CD8-positive, alpha-beta memory T cell (primary cell): Measurements from ENCODE around the gene ZGPAT. TPM values are rescaled to one million over a fixed set of nuclear protein-coding genes. Genes with fewer than 3 reads are reported as not detected.

Source experiments
- CTCF ChIA-PET: fragments of 350-600 bp; sonication (Branson Sonifier 250); formaldehyde crosslinking; loops from one replicate; lab custom pipeline; 2021; ENCODE audit warnings: antibody characterized with exemption; lab: Charles Lee
- POLR2A ChIA-PET: fragments of 350-600 bp; sonication (Branson Sonifier 250); formaldehyde crosslinking; loops from one replicate; lab custom pipeline; 2021; ENCODE audit warnings: antibody characterized with exemption; lab: Charles Lee
- DNase-seq, 5 donors: peaks; one replicate each; pipeline versions ENCODE4 v3.0.0 to v3.0.0-alpha.2; 2020 to 2022; ENCODE audit warnings: mixed read lengths in 1 of 5
- H3K27ac ChIP-seq: one replicate; pipeline ENCODE4 v1.7.0; 2013; ENCODE audit warnings: low read depth, mild to moderate bottlenecking, low read length, moderate library complexity
- H3K27me3 ChIP-seq: 2 replicates; pipeline ENCODE4 v1.7.0; 2013; ENCODE audit warnings: low read length, mild to moderate bottlenecking; ENCODE audit not compliant: insufficient read depth, poor library complexity, severe bottlenecking
- H3K36me3 ChIP-seq: 2 replicates; pipeline ENCODE4 v1.7.0; 2013; ENCODE audit warnings: mild to moderate bottlenecking, low read length, moderate library complexity; ENCODE audit not compliant: insufficient read depth
- H3K4me1 ChIP-seq: 2 replicates; pipeline ENCODE4 v1.7.0; 2013; ENCODE audit warnings: mild to moderate bottlenecking, low read length, moderate library complexity; ENCODE audit not compliant: insufficient read depth
- H3K4me3 ChIP-seq: 2 replicates; pipeline ENCODE4 v1.7.0; 2013; ENCODE audit warnings: mild to moderate bottlenecking, low read length
- H3K9me3 ChIP-seq: 2 replicates; pipeline ENCODE4 v1.7.0; 2013; ENCODE audit warnings: mild to moderate bottlenecking, low read length
- H3K27ac Mint-ChIP-seq, 8 donors: one replicate each; pipeline ENCODE4 v1.8.0; 2020 to 2021; ENCODE audit warnings: mixed read lengths in 8 of 8, mild to moderate bottlenecking in 6 of 8, inconsistent platforms in 3 of 8, moderate library complexity in 3 of 8
- H3K27me3 Mint-ChIP-seq, 2 donors: one replicate each; pipeline ENCODE4 v1.8.0; 2020 to 2021; ENCODE audit warnings: mixed read lengths in 2 of 2, mild to moderate bottlenecking in 1 of 2, moderate library complexity in 1 of 2
- H3K36me3 Mint-ChIP-seq, 3 donors: one replicate each; pipeline ENCODE4 v1.8.0; 2020 to 2021; ENCODE audit warnings: mixed read lengths in 3 of 3, inconsistent platforms in 1 of 3, mild to moderate bottlenecking in 1 of 3
- H3K4me1 Mint-ChIP-seq, 3 donors: one replicate each; pipeline ENCODE4 v1.8.0; 2020 to 2021; ENCODE audit warnings: mixed read lengths in 3 of 3, inconsistent platforms in 1 of 3, mild to moderate bottlenecking in 1 of 3
- H3K4me3 Mint-ChIP-seq, 7 donors: one replicate each; pipeline ENCODE4 v1.8.0; 2020 to 2021; ENCODE audit warnings: mixed read lengths in 7 of 7, mild to moderate bottlenecking in 6 of 7, moderate library complexity in 4 of 7, inconsistent platforms in 2 of 7
- H3K9me3 Mint-ChIP-seq, 5 donors: one replicate each; pipeline ENCODE4 v1.8.0; 2020 to 2022; ENCODE audit warnings: mixed read lengths in 5 of 5, mild to moderate bottlenecking in 3 of 5, moderate library complexity in 2 of 5, inconsistent platforms in 1 of 5
- polyA plus RNA-seq: library from polyadenylated mRNA; unstranded; fragments of 300-500 nt; fragmentation: Illumina TruSeq; gene quantifications from one replicate; pipeline ENCODE4 v1.2.3, GENCODE V29; 2021
- total RNA-seq, 2 experiments: library from RNA; stranded (reverse); gene quantifications; one replicate each; pipeline ENCODE4 v1.2.3, GENCODE V29; 2021

ZGPAT gene
- total and polyA plus RNA-seq, 3 experiments from 2014 or later: 29.7 to 77.5 (median 29.9) TPM

DNA sequence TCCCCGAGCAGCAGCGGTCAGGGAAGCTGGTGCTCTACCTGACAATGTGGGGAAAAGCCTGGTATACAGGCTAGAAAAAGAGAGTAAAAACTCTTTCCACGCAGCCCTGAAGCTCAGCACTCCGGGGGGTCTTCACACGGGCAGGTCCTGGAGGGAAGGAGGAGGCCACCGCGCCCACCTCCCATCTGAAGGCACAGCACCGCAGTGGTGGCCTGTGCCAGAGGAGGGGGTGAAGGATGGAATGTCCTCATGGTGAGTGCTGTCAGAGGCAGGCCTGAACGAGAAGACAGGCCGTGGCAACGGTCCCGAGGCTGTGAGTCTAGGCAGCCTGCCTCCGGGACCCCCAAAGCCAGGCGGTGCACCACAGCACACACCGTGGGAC, 37.6 kb downstream of the ZGPAT start:
- ChIA-PET CTCF (interaction anchor here (0.7 kb wide), 1 partner anchor 208 kb away, joined by 4 read pairs; no protein-coding TSS in a partner anchor), POLR2A (interaction anchor here (1.0 to 1.8 kb wide), 2 partner anchors 9 to 192 kb away, joined by 3 to 6 read pairs; partner anchors contain the start of gene LIME1)
- Mint-ChIP-seq H3K9me3 (no peaks in the 10 kb centered on the region), H3K27me3 (no peaks in the 10 kb centered on the region), H3K4me1 (peaks cover 1 to 18% (median 9%) of the 10 kb centered on the region in 3 donors), H3K4me3 (peak overlapping the region in 1 of 7 donors; percentile 40), H3K27ac (no peak overlapping the region), H3K36me3 (peaks cover 0 to 11% (median 0%) of the 10 kb centered on the region in 3 donors)
- no peaks in the 10 kb centered on the region for H3K27me3 ChIP-seq
- H3K4me3 ChIP-seq: no peak overlapping the region
- H3K9me3 ChIP-seq: no peaks in the 10 kb centered on the region
- peaks cover 18% of the 10 kb centered on the region for H3K4me1 ChIP-seq
- peaks cover 11% of the 10 kb centered on the region for H3K36me3 ChIP-seq
- H3K27ac ChIP-seq: no peak overlapping the region
- DNase-seq: no peak

DNA sequence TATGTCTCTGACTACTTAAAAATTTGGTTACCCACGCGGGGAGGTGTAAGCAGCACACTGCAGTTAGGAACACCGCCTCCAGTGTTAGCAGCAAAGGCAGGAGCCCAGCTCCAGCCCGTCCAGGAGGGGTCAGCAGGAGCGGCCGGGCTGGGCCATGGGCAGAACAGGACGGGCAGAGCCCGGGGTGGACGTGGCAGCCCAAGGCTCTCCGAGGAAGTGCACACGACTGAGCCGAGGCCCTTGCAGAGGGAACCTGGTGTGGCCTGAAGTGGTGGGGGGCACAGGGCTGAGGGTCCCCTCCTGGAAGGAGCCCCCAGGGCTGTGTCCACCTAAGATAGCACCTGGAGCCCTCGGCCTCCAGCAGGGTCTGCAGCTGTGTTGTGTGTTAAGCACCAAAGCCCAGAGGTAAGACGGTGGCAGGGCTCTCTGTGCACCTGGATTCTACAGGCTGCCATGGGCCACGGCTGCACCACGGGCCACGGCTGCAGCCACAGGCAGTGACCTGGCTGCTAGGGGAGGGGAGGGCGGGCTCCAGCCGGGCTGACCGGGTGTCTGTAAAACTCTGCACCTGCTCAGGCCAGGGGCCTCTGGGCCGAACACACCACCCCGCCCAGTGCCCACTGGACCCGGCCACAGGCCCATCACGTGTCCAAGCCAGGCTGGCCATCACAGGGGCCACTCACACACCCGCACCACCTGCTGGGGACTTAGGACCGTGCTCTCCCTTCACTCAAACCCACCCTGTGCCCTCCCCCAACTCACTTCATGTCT, 38.3 kb downstream of the ZGPAT start:
- Mint-ChIP-seq H3K27ac (no peak overlapping the region), H3K4me1 (peaks cover 8 to 26% (median 16%) of the 10 kb centered on the region in 3 donors), H3K27me3 (no peaks in the 10 kb centered on the region), H3K36me3 (peaks cover 0 to 11% (median 0%) of the 10 kb centered on the region in 3 donors), H3K4me3 (no peak overlapping the region), H3K9me3 (no peaks in the 10 kb centered on the region)
- Histone ChIP-seq H3K4me3 (no peak overlapping the region), H3K36me3 (peaks cover 11% of the 10 kb centered on the region), H3K27ac (no peak overlapping the region), H3K9me3 (no peaks in the 10 kb centered on the region), H3K4me1 (peaks cover 23% of the 10 kb centered on the region), H3K27me3 (no peaks in the 10 kb centered on the region)
- DNase-seq: no peak
- ChIA-PET CTCF (interaction anchor here (0.7 kb wide), 1 partner anchor 208 kb away, joined by 4 read pairs; no protein-coding TSS in a partner anchor), POLR2A (interaction anchor here (1.0 to 1.8 kb wide), 2 partner anchors 10 to 193 kb away, joined by 3 to 6 read pairs; partner anchors contain the start of gene LIME1)

DNA sequence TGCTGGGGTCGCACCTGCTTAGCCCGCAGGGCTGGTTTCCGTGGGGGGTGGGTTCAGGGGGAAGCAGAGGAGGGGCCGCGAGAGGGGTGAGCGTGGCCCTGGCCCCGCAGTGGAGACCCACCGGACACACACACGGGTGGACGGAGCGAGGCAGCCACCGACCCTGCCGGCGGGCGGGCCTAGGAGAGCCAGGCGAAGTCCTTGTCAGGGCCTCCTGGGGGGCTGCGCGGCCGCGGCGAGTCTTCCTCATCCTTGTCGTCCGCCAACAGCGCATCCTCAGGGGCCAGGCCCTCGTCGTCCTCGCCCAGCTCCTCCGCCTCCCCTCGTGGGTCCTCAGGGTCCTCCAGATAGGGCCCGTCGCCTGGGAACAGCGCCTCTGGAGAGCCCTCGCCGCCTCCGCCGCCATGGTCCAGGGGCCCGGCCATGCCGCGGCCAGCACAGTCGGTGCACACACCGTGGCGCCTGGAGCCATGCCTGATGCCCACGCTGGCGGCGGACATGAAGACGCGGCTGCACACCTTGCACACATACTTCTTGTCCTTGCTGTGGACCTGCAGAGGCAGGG, 39.0 kb downstream of the ZGPAT start:
- Histone ChIP-seq H3K9me3 (no peaks in the 10 kb centered on the region), H3K36me3 (peaks cover 7% of the 10 kb centered on the region), H3K27ac (no peak overlapping the region), H3K27me3 (no peaks in the 10 kb centered on the region), H3K4me3 (no peak overlapping the region), H3K4me1 (peaks cover 20% of the 10 kb centered on the region)
- Mint-ChIP-seq H3K4me3 (no peak overlapping the region), H3K36me3 (peaks cover 0 to 9% (median 0%) of the 10 kb centered on the region in 3 donors), H3K9me3 (no peaks in the 10 kb centered on the region), H3K27me3 (no peaks in the 10 kb centered on the region), H3K4me1 (peaks cover 10 to 25% (median 18%) of the 10 kb centered on the region in 3 donors), H3K27ac (no peak overlapping the region)
- ChIA-PET POLR2A (interaction anchor here (1.8 kb wide), 1 partner anchor 11 kb away, joined by 6 read pairs; the partner anchor contains the start of gene LIME1), CTCF (interaction anchor here (0.6 kb wide), 1 partner anchor 35 kb away, joined by 3 read pairs; no protein-coding TSS in a partner anchor)
- DNase-seq: no peak

DNA sequence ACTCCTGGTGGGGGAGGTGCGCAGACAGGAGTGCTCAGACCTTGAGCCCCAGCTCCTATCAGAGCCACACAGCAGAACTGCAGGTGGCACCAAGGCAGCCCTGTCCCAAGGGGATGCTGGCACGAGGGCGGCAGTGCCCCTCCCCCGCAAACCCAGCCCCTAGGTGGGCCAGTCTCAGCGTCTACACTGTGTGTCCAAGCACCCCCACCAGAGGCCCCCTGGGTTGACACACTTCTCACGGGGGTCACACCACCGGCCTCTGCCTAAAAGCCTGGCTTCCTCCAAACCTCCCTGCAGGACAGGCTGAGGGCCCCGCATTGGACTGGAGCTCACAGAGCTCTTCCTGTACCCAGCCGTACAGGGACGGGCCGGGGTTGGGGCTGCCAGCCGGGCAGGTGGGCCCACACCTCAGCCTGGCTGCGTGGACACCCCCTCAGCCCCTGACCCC, 39.8 kb downstream of the ZGPAT start:
- POLR2A ChIA-PET: no interaction called here
- H3K27me3 Mint-ChIP-seq: no peaks in the 10 kb centered on the region
- no peak overlapping the region for H3K4me3 Mint-ChIP-seq
- Histone ChIP-seq H3K4me1 (peaks cover 20% of the 10 kb centered on the region), H3K4me3 (no peak overlapping the region), H3K27me3 (no peaks in the 10 kb centered on the region), H3K36me3 (peaks cover 2% of the 10 kb centered on the region), H3K27ac (no peak overlapping the region), H3K9me3 (no peaks in the 10 kb centered on the region)
- H3K4me1 Mint-ChIP-seq: peaks cover 10 to 29% (median 21%) of the 10 kb centered on the region in 3 donors
- DNase-seq: no peak
- H3K36me3 Mint-ChIP-seq: peaks cover 0 to 9% (median 0%) of the 10 kb centered on the region in 3 donors
- H3K27ac Mint-ChIP-seq: no peak overlapping the region
- CTCF ChIA-PET: interaction anchor here (0.6 kb wide), 1 partner anchor 34 kb away, joined by 3 read pairs; no protein-coding TSS in a partner anchor
- no peaks in the 10 kb centered on the region for H3K9me3 Mint-ChIP-seq

DNA sequence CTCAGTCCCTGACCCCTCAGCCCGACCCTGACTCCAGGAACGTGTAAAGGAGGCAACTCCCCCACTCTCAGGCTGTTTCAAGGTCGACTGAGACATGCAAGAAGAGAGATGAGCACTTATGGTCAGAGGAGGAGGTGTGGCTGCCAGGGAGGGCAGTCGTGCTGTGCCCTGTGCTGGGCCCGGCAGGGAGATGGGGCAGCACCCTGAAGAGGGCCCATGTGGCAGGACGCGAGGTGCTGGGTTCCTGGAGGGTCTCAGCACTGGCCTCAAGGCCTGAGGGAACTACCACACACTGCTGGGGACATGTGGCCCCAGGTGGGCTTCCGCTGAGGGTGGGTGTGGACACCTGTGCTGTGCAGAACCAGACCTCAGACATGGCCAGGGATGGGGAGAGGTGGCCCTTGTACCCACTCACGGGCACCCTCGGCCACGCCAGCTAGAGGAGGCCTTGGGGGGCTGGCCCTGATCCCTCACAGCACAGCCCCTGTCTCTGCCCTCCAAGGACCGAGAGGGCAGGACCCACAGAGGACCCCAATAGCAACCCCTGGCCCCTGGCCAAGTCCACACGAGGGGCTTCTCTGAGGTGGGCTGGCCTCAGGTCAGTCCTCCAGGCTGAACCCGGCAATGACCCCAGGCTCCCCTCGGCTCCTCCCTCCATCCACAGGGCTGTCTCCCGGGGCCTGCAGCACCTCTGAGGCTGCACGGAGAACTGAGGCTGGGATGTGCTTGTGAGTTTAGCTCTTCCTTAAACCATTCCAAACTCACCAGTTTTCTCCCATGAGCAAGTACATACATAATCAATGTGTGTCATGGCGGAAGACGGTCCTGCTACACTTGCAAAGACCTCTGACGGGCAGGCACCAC, 40.5 kb downstream of the ZGPAT start:
- DNase-seq: no peak
- H3K27me3 Mint-ChIP-seq: no peaks in the 10 kb centered on the region
- peaks cover 0 to 6% (median 0%) of the 10 kb centered on the region in 3 donors for H3K36me3 Mint-ChIP-seq
- H3K9me3 Mint-ChIP-seq: no peaks in the 10 kb centered on the region
- H3K27ac Mint-ChIP-seq: peak overlapping the region in 2 of 8 donors; percentile 21 to 37
- no peaks in the 10 kb centered on the region for H3K27me3 ChIP-seq
- H3K4me3 ChIP-seq: no peak overlapping the region
- CTCF ChIA-PET: interaction anchor here (0.7 to 1.3 kb wide), 2 partner anchors 10 to 116 kb away, joined by 3 read pairs; partner anchors contain the start of gene TPD52L2
- POLR2A ChIA-PET: interaction anchor here (5.0 kb wide), 1 partner anchor 11 kb away, joined by 31 read pairs; the partner anchor contains the start of genes LIME1 and SLC2A4RG
- H3K4me1 ChIP-seq: peaks cover 20% of the 10 kb centered on the region
- H3K4me3 Mint-ChIP-seq: peak overlapping the region in 1 of 7 donors; percentile 37
- peaks cover 10 to 29% (median 21%) of the 10 kb centered on the region in 3 donors for H3K4me1 Mint-ChIP-seq
- no peaks in the 10 kb centered on the region for H3K9me3 ChIP-seq
- no peak overlapping the region for H3K27ac ChIP-seq
- H3K36me3 ChIP-seq: no peaks in the 10 kb centered on the region

DNA sequence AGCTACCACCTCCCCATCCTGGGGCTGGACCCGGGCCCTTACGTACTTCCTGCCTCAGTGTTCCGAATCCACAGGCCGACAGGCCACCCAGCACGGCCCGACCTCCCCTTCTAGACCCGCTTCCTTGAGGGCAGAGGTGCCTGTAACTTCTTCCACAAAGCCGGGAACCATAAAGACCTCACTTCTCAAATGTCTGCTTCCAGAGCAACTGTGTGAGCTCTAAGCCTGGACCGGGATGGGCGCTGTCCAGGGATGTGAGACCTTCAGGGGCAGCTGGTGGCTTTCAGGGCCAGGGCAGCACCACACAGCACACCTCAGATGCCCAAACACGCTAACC, 41.1 kb downstream of the ZGPAT start:
- POLR2A ChIA-PET: interaction anchor here (5.0 kb wide), 1 partner anchor 11 kb away, joined by 31 read pairs; the partner anchor contains the start of genes LIME1 and SLC2A4RG
- no peak overlapping the region for H3K4me3 ChIP-seq
- no peaks in the 10 kb centered on the region for H3K36me3 Mint-ChIP-seq
- H3K36me3 ChIP-seq: no peaks in the 10 kb centered on the region
- no peaks in the 10 kb centered on the region for H3K9me3 ChIP-seq
- H3K27me3 ChIP-seq: no peaks in the 10 kb centered on the region
- peaks cover 20% of the 10 kb centered on the region for H3K4me1 ChIP-seq
- CTCF ChIA-PET: interaction anchor here (0.7 to 1.3 kb wide), 3 partner anchors 10 to 116 kb away, joined by 3 read pairs; partner anchors contain the start of genes LIME1 and TPD52L2
- H3K4me1 Mint-ChIP-seq: peaks cover 10 to 29% (median 21%) of the 10 kb centered on the region in 3 donors
- H3K27me3 Mint-ChIP-seq: no peaks in the 10 kb centered on the region
- H3K27ac Mint-ChIP-seq: peak overlapping the region in 2 of 8 donors; percentile 37 to 50
- peak overlapping the region in 1 of 7 donors; percentile 37 for H3K4me3 Mint-ChIP-seq
- no peak for DNase-seq
- no peaks in the 10 kb centered on the region for H3K9me3 Mint-ChIP-seq
- H3K27ac ChIP-seq: no peak overlapping the region
